ENCODE data around the gene HOXD9. TPM values are rescaled to one million over a fixed set of nuclear protein-coding genes. Genes with fewer than 3 reads are reported as not detected.

Gene HOXD9
- not detected for total RNA-seq

- DNase-seq, result no peak
- ChIA-PET POLR2A (no interaction called here), CTCF (interaction anchor here (1.3 kb wide), 1 partner anchor 515 kb away, joined by 4 read pairs; no protein-coding TSS in a partner anchor)
- Mint-ChIP-seq H3K27ac (no peak within 1 kb of the TSS), H3K9me3 (no peaks in the 10 kb centered on the region), H3K4me1 (ENCODE audit: low read depth) (peaks cover 10% of the 10 kb centered on the region), H3K27me3 (peaks cover 82% of the 10 kb centered on the region), H3K4me3 (no peak within 1 kb of the TSS), H3K36me3 (peaks cover 4% of the 10 kb centered on the region)
- intact Hi-C loops (cut with micrococcal nuclease), result no loop called here
Measured at GRCh38 chr2:176122683-176123410, at the start of gene HOXD9. Gene HOXD9 (plus strand): TSS chr2:176122719. CDS start chr2:176122769, 50 bp downstream.

- intact Hi-C loops (cut with micrococcal nuclease), result no loop called here
- H3K36me3 Mint-ChIP-seq, result peaks cover 1% of the 10 kb centered on the region
- peaks cover 82% of the 10 kb centered on the region for H3K27me3 Mint-ChIP-seq
- DNase-seq, result no peak
- H3K4me3 Mint-ChIP-seq, result no peak overlapping the region
- H3K27ac Mint-ChIP-seq, result no peak overlapping the region
- peaks cover 3% of the 10 kb centered on the region for H3K9me3 Mint-ChIP-seq
- H3K4me1 Mint-ChIP-seq (ENCODE audit: low read depth), result peaks cover 11% of the 10 kb centered on the region
- ChIA-PET POLR2A (no interaction called here), CTCF (interaction anchor here (1.2 kb wide), 1 partner anchor 24 kb away, joined by 5 read pairs; no protein-coding TSS in a partner anchor)
Measured at GRCh38 chr2:176072951-176073904, 49.3 kb upstream of the HOXD9 start.

GRCh38 chr2:176074919-176075425 lies 47.5 kb upstream of the HOXD9 start:
- CTCF ChIA-PET, result interaction anchor here (0.9 to 1.5 kb wide), 2 partner anchors 21 to 385 kb away, joined by 3 to 4 read pairs; no protein-coding TSS in a partner anchor
- intact Hi-C loops (cut with micrococcal nuclease), result no loop called here

GRCh38 chr2:176075481-176075880 lies 47.0 kb upstream of the HOXD9 start:
- intact Hi-C loops (cut with micrococcal nuclease), result no loop called here
- Mint-ChIP-seq H3K9me3 (peaks cover 7% of the 10 kb centered on the region), H3K27ac (no peak overlapping the region), H3K4me1 (ENCODE audit: low read depth) (peaks cover 16% of the 10 kb centered on the region), H3K27me3 (peaks cover 75% of the 10 kb centered on the region), H3K36me3 (peaks cover 14% of the 10 kb centered on the region), H3K4me3 (no peak overlapping the region)
- DNase-seq, result no peak
- CTCF ChIA-PET, result interaction anchor here (1.5 kb wide), 1 partner anchor 21 kb away, joined by 4 read pairs; no protein-coding TSS in a partner anchor
- POLR2A ChIA-PET, result no interaction called here

More at GRCh38 chr2:176074919-176075425, 47.5 kb upstream of the HOXD9 start:
- H3K9me3 Mint-ChIP-seq, result peaks cover 7% of the 10 kb centered on the region
- H3K4me1 Mint-ChIP-seq (ENCODE audit: low read depth), result peaks cover 16% of the 10 kb centered on the region
- peaks cover 14% of the 10 kb centered on the region for H3K36me3 Mint-ChIP-seq
- no peak for DNase-seq
- no peak overlapping the region for H3K27ac Mint-ChIP-seq
- H3K4me3 Mint-ChIP-seq, result no peak overlapping the region
- peaks cover 80% of the 10 kb centered on the region for H3K27me3 Mint-ChIP-seq
- POLR2A ChIA-PET, result no interaction called here

DNA sequence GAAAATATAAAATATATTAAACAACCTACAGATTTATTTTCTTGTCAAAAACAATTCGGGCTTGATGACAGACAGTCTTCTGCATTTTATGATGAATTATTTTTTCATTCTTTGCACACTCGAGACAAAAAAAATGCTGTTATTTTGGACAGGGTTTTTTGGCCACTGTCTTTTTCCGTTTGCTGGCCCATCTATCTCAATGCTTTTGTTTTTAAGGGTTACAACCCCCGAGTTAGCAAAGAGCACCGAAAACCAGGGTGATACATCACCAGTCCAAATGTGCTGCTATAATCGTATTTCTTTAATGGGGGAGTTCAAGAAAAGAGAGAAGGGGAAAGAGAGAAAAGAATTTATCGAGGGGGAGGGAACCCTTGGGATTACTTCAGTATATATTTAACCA lies 46.5 kb upstream of the HOXD9 start:
- Mint-ChIP-seq H3K36me3 (peaks cover 16% of the 10 kb centered on the region), H3K4me3 (no peak overlapping the region), H3K4me1 (ENCODE audit: low read depth) (peaks cover 18% of the 10 kb centered on the region), H3K27ac (no peak overlapping the region), H3K9me3 (peaks cover 10% of the 10 kb centered on the region), H3K27me3 (peaks cover 74% of the 10 kb centered on the region)
- POLR2A ChIA-PET, result no interaction called here
- CTCF ChIA-PET, result no interaction called here
- intact Hi-C loops (cut with micrococcal nuclease), result no loop called here
- DNase-seq, result no peak

- POLR2A ChIA-PET, result no interaction called here
Measured at GRCh38 chr2:176076796-176077195, 45.7 kb upstream of the HOXD9 start.

DNA sequence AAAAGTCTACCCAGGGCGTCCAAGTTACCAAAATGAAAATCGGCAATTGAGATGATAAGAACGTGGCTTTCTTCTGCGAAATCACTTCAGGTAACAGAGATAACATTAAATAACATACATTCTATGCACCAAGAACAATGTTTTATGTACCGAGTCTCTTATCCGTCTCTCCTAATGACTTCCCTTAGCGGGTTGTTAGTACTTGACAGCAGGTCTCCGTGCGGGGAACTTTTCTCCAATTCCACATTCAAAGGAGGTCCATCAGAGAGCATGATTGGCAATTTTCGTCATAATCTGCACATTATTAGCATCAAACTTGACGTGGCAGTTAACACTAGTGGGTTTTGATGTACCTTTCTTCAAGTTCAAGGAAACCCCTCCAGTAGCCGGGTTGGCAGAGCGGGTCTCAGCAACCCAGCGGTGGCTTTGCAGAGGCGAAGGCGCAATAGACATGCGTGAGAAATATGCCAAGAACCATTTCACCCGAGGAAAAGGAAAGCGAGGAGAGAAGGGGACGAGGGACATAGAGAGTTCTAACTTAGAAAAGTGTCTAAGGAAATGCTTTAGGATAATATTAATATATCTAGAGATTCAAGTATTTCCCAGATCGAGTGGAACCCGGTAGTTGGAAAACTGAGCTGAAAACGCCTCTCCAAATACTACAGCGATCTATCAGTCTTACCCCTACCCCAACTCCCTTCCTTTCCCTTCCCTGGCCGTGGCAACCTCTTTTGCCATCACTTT lies 43.8 kb upstream of the HOXD9 start:
- Mint-ChIP-seq H3K36me3 (peaks cover 34% of the 10 kb centered on the region), H3K27me3 (peaks cover 73% of the 10 kb centered on the region), H3K4me3 (peak overlapping the region; percentile 30), H3K9me3 (peaks cover 17% of the 10 kb centered on the region), H3K4me1 (ENCODE audit: low read depth) (peaks cover 17% of the 10 kb centered on the region), H3K27ac (peak overlapping the region; percentile 2)
- intact Hi-C loops (cut with micrococcal nuclease), result no loop called here
- CTCF ChIA-PET, result interaction anchor here (0.7 kb wide), 1 partner anchor 15 kb away, joined by 3 read pairs; no protein-coding TSS in a partner anchor
- POLR2A ChIA-PET, result no interaction called here
- no peak for DNase-seq

More at GRCh38 chr2:176076796-176077195, 45.7 kb upstream of the HOXD9 start:
- Mint-ChIP-seq H3K36me3 (peaks cover 22% of the 10 kb centered on the region), H3K27me3 (peaks cover 77% of the 10 kb centered on the region), H3K9me3 (peaks cover 15% of the 10 kb centered on the region), H3K27ac (no peak overlapping the region), H3K4me1 (ENCODE audit: low read depth) (peaks cover 19% of the 10 kb centered on the region), H3K4me3 (no peak overlapping the region)
- intact Hi-C loops (cut with micrococcal nuclease), result no loop called here
- DNase-seq, result no peak
- CTCF ChIA-PET, result interaction anchor here (1.0 kb wide), 1 partner anchor 387 kb away, joined by 6 read pairs; no protein-coding TSS in a partner anchor

DNA sequence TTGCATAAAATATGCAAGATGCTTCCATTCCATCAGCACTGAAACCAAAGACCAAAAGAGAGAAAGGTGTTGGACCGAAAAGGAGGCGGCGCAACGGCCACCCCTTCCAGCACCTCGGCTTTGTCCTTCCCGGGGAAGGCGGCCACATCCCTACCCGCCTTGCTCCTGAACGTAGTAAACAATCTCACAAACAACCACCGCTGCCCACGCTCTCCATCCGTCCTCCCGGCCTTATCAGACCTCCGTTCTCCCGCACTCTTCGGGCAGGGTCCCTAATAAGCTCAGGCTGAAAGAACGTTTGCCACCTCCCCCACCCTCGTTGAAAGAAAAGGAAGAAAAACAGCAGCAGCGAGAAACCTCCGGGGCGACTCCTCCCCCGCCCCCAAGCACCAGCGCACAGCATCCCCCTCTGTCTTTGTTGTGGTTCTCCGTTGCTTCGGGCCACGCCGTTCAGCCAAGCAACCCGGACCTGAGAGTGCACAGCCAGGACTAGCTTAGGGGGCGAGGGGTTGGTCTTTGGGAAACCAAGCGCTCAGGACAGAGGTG lies 43.2 kb upstream of the HOXD9 start:
- Mint-ChIP-seq H3K4me1 (ENCODE audit: low read depth) (peaks cover 17% of the 10 kb centered on the region), H3K27ac (peak overlapping the region; percentile 42), H3K36me3 (peaks cover 39% of the 10 kb centered on the region), H3K4me3 (peak overlapping the region; percentile 30), H3K27me3 (peaks cover 74% of the 10 kb centered on the region), H3K9me3 (peaks cover 22% of the 10 kb centered on the region)
- intact Hi-C loops (cut with micrococcal nuclease), result no loop called here
- ChIA-PET CTCF (interaction anchor here (0.7 to 1.2 kb wide), 2 partner anchors 14 to 18 kb away, joined by 3 read pairs; no protein-coding TSS in a partner anchor), POLR2A (interaction anchor here (0.6 kb wide), 1 partner anchor 380 kb away, joined by 3 read pairs; no protein-coding TSS in a partner anchor)
- DNase-seq, result no peak

DNA sequence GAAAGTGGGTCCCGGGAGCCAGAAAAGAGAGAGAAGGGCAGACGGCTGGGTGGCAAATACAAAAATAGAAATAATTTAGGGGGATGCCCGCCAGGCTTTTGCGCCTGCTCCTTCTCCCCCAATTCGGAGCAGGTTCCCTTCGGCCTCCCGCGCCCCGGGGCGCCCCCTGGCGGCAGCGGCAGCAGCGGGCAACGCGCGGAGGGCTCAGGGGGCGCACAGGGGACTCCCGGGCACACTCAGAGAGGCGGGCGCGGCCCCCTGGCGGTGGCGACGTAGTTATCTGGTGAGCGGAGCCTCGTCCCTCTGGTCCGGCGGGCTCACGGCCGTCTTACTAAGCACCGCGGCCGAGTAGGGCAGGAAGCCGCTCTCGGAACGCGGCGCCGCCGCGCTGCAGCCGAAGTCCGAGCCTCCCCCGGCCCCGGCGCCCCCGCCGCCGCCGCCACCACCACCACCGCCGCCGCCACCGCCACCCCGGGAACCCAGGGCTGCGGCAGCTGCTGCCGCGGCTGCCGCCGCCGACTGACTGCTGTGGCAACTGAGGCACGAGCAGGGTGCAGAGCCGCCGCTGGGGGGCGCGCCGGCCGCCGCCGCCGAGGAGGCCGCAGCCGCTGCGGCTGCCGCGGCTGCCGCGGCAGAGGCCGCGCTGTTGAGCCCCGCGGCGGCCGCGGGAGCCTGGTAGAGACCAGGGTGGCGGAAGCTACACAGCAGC lies 42.5 kb upstream of the HOXD9 start:
- peaks cover 22% of the 10 kb centered on the region for H3K9me3 Mint-ChIP-seq
- peak overlapping the region; percentile 30 for H3K4me3 Mint-ChIP-seq
- DNase-seq, result no peak
- H3K27me3 Mint-ChIP-seq, result peaks cover 74% of the 10 kb centered on the region
- peaks cover 39% of the 10 kb centered on the region for H3K36me3 Mint-ChIP-seq
- intact Hi-C loops (cut with micrococcal nuclease), result loop anchor here (2.0 kb wide), 1 partner anchor 17 kb away; no protein-coding TSS in a partner anchor
- POLR2A ChIA-PET, result interaction anchor here (0.6 kb wide), 1 partner anchor 380 kb away, joined by 3 read pairs; no protein-coding TSS in a partner anchor
- peak overlapping the region; percentile 42 for H3K27ac Mint-ChIP-seq
- peaks cover 17% of the 10 kb centered on the region for H3K4me1 Mint-ChIP-seq (ENCODE audit: low read depth)
- CTCF ChIA-PET, result interaction anchor here (0.7 to 1.2 kb wide), 3 partner anchors 14 to 18 kb away, joined by 3 read pairs; no protein-coding TSS in a partner anchor

DNA sequence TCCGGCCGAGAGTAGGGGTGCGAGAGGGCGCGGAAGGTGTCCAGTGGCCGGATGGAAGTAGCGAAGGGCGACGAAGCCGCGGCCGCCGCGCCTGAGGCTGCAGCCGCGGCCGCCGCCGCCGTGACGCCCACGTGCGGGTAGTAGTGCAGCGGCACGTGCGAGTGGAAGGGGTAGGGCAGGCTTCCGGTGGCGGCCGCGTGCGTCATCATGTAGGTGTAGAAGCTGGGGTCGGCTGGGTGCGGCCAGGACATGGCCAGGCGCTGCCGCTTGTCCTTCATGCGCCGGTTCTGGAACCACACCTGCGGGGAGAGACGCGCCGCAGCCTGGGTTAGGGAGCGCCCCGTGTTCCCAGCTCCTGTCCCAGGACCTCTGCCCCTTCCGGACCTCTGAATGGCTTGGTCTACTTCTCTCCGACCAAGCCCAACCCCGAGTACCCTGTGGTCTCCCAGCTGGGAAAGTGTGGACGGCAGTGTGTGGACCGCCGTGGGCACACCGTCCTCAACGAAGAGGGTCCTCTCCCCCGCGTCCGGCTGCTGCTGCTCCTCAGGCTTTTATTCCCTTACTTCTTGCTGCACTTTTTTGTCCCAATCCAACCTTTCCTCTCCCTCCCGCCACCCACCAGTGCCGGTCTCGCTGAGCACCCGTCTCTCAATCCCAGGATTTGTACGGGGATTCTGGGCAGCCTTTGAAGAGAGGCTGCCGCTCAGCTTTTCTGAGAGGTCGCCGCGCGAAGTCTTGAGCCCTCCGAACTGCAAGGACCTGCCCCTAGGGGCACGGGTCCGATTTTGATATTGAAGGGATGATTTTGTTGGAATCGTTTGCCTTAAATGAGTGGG lies 41.8 kb upstream of the HOXD9 start:
- intact Hi-C loops (cut with micrococcal nuclease), result loop anchor here (2.0 kb wide), 1 partner anchor 16 kb away; no protein-coding TSS in a partner anchor
- Mint-ChIP-seq H3K4me1 (ENCODE audit: low read depth) (peaks cover 17% of the 10 kb centered on the region), H3K27ac (peak overlapping the region; percentile 52), H3K36me3 (peaks cover 39% of the 10 kb centered on the region), H3K27me3 (peaks cover 75% of the 10 kb centered on the region), H3K4me3 (peak overlapping the region; percentile 45), H3K9me3 (peaks cover 19% of the 10 kb centered on the region)
- DNase-seq, result no peak
- ChIA-PET CTCF (interaction anchor here (0.9 to 2.0 kb wide), 3 partner anchors 15 to 17 kb away, joined by 3 to 7 read pairs (median 3); no protein-coding TSS in a partner anchor), POLR2A (no interaction called here)

All from activated CD4-positive, alpha-beta memory T cell treated with anti-CD3 and anti-CD28 coated beads for 36 hours (primary cell).